ENCODE results near the gene ITGA11. TPM values are rescaled to one million over a fixed set of nuclear protein-coding genes. Genes with fewer than 3 reads are reported as not detected.

Gene ITGA11
- total and polyA plus RNA-seq, 2 donors from 2014 or later: 3.4 to 11.1 TPM

DNA sequence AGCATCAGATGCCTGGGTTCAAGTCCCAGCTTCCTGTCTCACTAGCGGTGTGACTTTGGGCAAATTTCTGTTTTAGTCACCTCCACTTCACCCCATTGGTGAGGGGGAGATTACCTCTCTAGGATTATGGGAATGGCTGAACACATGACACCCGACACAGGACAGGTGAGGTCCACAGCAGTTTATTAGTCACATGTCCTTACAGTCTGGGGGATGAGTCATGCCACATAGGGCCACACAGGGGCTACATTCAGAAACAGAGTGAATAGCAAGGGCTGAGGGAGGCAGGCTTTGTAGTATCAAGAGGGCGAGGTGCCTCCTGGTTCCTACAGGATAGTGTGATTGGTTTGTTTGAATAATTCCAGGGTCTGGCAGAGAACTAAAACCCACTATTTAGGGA, 15.2 kb upstream of the ITGA11 start:
- Histone ChIP-seq H3K27me3 (ENCODE audit: control insufficient read depth, insufficient read depth, low read length) (no peaks in the 10 kb centered on the region), H3K9ac (ENCODE audit: low read length in 3 of 3) (no peak overlapping the region), H3K4me1 (ENCODE audit: control insufficient read depth in 2 of 3, insufficient read depth in 2 of 3, low read depth in 1 of 3, low read length in 3 of 3) (no peaks in the 10 kb centered on the region), H3K27ac (ENCODE audit: low read depth in 2 of 2, low read length in 2 of 2) (no peak overlapping the region), H3K4me3 (ENCODE audit: low read length in 3 of 3) (no peak overlapping the region), H3K9me3 (ENCODE audit: control insufficient read depth in 2 of 3, insufficient read depth in 1 of 3, low read length in 3 of 3) (no peaks in the 10 kb centered on the region), H3K36me3 (ENCODE audit: control insufficient read depth in 2 of 3, insufficient read depth in 3 of 3, low read length in 3 of 3) (no peaks in the 10 kb centered on the region)
- DNase-seq (no peak), FAIRE-seq (no peak)
- intact Hi-C loops (cut with DNase I): no loop called here
- TF ChIP-seq, protein P1, sequence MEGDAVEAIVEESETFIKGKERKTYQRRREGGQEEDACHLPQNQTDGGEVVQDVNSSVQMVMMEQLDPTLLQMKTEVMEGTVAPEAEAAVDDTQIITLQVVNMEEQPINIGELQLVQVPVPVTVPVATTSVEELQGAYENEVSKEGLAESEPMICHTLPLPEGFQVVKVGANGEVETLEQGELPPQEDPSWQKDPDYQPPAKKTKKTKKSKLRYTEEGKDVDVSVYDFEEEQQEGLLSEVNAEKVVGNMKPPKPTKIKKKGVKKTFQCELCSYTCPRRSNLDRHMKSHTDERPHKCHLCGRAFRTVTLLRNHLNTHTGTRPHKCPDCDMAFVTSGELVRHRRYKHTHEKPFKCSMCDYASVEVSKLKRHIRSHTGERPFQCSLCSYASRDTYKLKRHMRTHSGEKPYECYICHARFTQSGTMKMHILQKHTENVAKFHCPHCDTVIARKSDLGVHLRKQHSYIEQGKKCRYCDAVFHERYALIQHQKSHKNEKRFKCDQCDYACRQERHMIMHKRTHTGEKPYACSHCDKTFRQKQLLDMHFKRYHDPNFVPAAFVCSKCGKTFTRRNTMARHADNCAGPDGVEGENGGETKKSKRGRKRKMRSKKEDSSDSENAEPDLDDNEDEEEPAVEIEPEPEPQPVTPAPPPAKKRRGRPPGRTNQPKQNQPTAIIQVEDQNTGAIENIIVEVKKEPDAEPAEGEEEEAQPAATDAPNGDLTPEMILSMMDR (IDR thresholded peaks at IDR 0.05; ENCODE audit: borderline replicate concordance, extremely low read depth, insufficient read depth): no peak

DNA sequence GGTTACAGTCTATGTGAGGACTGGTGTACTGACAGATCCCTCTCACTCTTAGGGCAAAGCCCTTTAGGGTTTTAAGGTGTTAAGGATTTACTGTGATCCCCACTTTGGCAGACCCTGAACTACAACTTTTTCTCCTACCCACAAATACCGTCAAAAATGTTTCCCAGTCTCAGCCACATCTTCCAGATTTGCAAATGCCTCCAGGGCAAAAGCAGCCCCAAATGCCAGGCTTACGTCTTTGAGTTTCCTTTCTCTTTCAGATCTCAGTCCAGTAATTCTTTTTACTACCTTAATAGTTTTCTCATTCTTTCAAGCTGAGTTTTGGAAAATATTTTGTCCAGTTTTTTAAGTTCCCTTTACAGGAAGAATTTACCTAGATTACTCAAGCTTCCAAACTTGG, 13.4 kb upstream of the ITGA11 start:
- TF ChIP-seq, protein P1 (IDR thresholded peaks at IDR 0.05; ENCODE audit: borderline replicate concordance, extremely low read depth, insufficient read depth): no peak
- no peak for FAIRE-seq
- H3K27ac ChIP-seq (ENCODE audit: low read depth in 2 of 2, low read length in 2 of 2): no peak overlapping the region
- no peak overlapping the region for H3K4me3 ChIP-seq (ENCODE audit: low read length in 3 of 3)
- no peaks in the 10 kb centered on the region for H3K27me3 ChIP-seq (ENCODE audit: control insufficient read depth, insufficient read depth, low read length)
- no peak for DNase-seq
- no peaks in the 10 kb centered on the region for H3K9me3 ChIP-seq (ENCODE audit: control insufficient read depth in 2 of 3, insufficient read depth in 1 of 3, low read length in 3 of 3)
- H3K36me3 ChIP-seq (ENCODE audit: control insufficient read depth in 2 of 3, insufficient read depth in 3 of 3, low read length in 3 of 3): no peaks in the 10 kb centered on the region
- no peak overlapping the region for H3K9ac ChIP-seq (ENCODE audit: low read length in 3 of 3)
- H3K4me1 ChIP-seq (ENCODE audit: control insufficient read depth in 2 of 3, insufficient read depth in 2 of 3, low read depth in 1 of 3, low read length in 3 of 3): no peaks in the 10 kb centered on the region
- intact Hi-C loops (cut with DNase I): no loop called here

DNA sequence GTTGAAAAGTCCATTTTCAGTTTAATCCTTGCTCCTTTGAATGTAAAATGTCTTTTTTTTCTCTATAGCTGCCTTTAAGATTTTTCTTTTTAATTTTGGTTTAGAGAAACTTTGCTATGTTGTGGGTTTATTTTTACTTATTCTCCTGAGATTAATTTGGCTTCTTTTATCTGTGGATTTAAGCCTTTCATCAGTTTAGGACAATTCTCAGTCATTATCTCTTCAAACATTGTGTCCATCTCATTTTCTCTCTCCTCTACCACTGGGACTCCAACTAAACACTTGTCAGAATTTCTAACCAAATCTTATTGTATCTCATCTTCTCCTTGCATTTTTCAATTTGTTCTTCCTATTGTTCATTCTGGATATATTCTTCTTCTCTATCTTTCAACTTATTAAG, 12.4 kb upstream of the ITGA11 start:
- no peak overlapping the region for H3K27ac ChIP-seq (ENCODE audit: low read depth in 2 of 2, low read length in 2 of 2)
- H3K9me3 ChIP-seq (ENCODE audit: control insufficient read depth in 2 of 3, insufficient read depth in 1 of 3, low read length in 3 of 3): no peaks in the 10 kb centered on the region
- no peak for FAIRE-seq
- intact Hi-C loops (cut with DNase I): no loop called here
- H3K36me3 ChIP-seq (ENCODE audit: control insufficient read depth in 2 of 3, insufficient read depth in 3 of 3, low read length in 3 of 3): no peaks in the 10 kb centered on the region
- H3K9ac ChIP-seq (ENCODE audit: low read length in 3 of 3): no peak overlapping the region
- TF ChIP-seq, protein P1 (IDR thresholded peaks at IDR 0.05; ENCODE audit: borderline replicate concordance, extremely low read depth, insufficient read depth): no peak
- H3K4me1 ChIP-seq (ENCODE audit: control insufficient read depth in 2 of 3, insufficient read depth in 2 of 3, low read depth in 1 of 3, low read length in 3 of 3): no peaks in the 10 kb centered on the region
- H3K4me3 ChIP-seq (ENCODE audit: low read length in 3 of 3): no peak overlapping the region
- H3K27me3 ChIP-seq (ENCODE audit: control insufficient read depth, insufficient read depth, low read length): no peaks in the 10 kb centered on the region
- DNase-seq: no peak

DNA sequence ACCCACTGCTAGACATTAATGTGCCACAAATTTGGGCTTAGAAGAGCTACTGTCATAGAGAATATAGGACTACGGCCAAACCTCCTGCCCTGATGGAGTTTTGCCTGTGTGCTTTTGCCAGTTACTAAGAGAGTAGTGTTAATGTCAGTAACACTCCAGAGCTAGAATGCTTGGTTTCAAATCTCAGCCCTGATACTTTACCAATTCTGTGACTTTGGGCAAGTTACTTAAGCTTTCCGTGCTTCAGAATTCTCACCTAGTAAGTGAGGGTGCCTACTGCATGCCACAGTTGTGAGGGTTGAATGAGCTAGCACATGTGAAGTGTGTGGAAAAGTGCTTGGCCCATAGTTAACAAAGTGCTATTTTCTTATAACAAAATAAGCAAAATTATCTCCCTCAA, 10.9 kb upstream of the ITGA11 start:
- no peaks in the 10 kb centered on the region for H3K36me3 ChIP-seq (ENCODE audit: control insufficient read depth in 2 of 3, insufficient read depth in 3 of 3, low read length in 3 of 3)
- H3K4me3 ChIP-seq (ENCODE audit: low read length in 3 of 3): no peak overlapping the region
- peak in 1 of 5 donors; percentile 3 for DNase-seq
- TF ChIP-seq, protein P1 (IDR thresholded peaks at IDR 0.05; ENCODE audit: borderline replicate concordance, extremely low read depth, insufficient read depth): no peak
- H3K9ac ChIP-seq (ENCODE audit: low read length in 3 of 3): no peak overlapping the region
- H3K27ac ChIP-seq (ENCODE audit: low read depth in 2 of 2, low read length in 2 of 2): no peak overlapping the region
- H3K4me1 ChIP-seq (ENCODE audit: control insufficient read depth in 2 of 3, insufficient read depth in 2 of 3, low read depth in 1 of 3, low read length in 3 of 3): no peaks in the 10 kb centered on the region
- no peaks in the 10 kb centered on the region for H3K27me3 ChIP-seq (ENCODE audit: control insufficient read depth, insufficient read depth, low read length)
- no peak for FAIRE-seq
- no peaks in the 10 kb centered on the region for H3K9me3 ChIP-seq (ENCODE audit: control insufficient read depth in 2 of 3, insufficient read depth in 1 of 3, low read length in 3 of 3)
- intact Hi-C loops (cut with DNase I): no loop called here

Measured in kidney (tissue), 14 donors.